HepG2 (cell line): Measurements from ENCODE around the gene CAMK2A. TPM values are rescaled to one million over a fixed set of nuclear protein-coding genes. Genes with fewer than 3 reads are reported as not detected.

Experiments used
- ATAC-seq: fragments of 200-7000 bp; cut with Tn5 transposase; 3 replicates; pipeline ENCODE4 v1.9.1; 2020; ENCODE audit warnings: mild to moderate bottlenecking, moderate library complexity
- BruUV-seq: library from RNA; stranded (reverse); fragments of 400-500 nt; replicated peaks from 2 replicates; lab custom pipeline; 2021; lab: Mats Ljungman, UMichigan
- CTCF ChIA-PET: fragments of 300-600 bp; formaldehyde crosslinking; extraction: SDS; loops from one replicate; lab custom pipeline; 2021; ENCODE audit warnings: low total read pairs, inconsistent platforms, low intra/inter-chr PET ratio; lab: Yijun Ruan, JAX
- POLR2A ChIA-PET: fragments of 350-600 bp; sonication (Branson Sonifier 250); formaldehyde crosslinking; loops from one replicate; lab custom pipeline; 2020; ENCODE audit warnings: antibody characterized with exemption, inconsistent platforms; lab: Yijun Ruan, JAX
- DNase-seq: peaks from one replicate; pipeline ENCODE4 v3.0.0-alpha.2; 2015; ENCODE audit warnings: low spot score
- FAIRE-seq: peaks from 3 replicates; lab custom pipeline; 2011; peaks lifted over from hg19 to GRCh38; lab: Jason Lieb, UNC
- H2AFZ ChIP-seq: one replicate; pipeline ENCODE4 v1.6.1; 2011; ENCODE audit warnings: low read length, inconsistent platforms
- H3K27ac ChIP-seq: fragments of 300-600 bp; 3 replicates; pipeline ENCODE4 v1.8.0; 2011; ENCODE audit warnings: mixed run types, mild to moderate bottlenecking, mixed read lengths, low read length, inconsistent platforms; ENCODE audit not compliant: insufficient read depth; ENCODE audit errors: extremely low read length
- H3K27me3 ChIP-seq, 2 experiments: fragments of 200-600 bp in 1 of 2; 2 replicates in 1 of 2; 3 replicates in 1 of 2; pipeline versions ENCODE4 v1.6.0 to v1.8.0; 2011; ENCODE audit warnings: low read length in 2 of 2, mild to moderate bottlenecking in 2 of 2, moderate library complexity in 2 of 2, inconsistent platforms in 1 of 2; ENCODE audit not compliant: insufficient read depth in 2 of 2, control insufficient read depth in 1 of 2
- H3K36me3 ChIP-seq, 2 experiments: fragments of 200-600 bp in 1 of 2; replicated peaks in 1 of 2; 2 replicates in 1 of 2; 3 replicates in 1 of 2; pipeline versions ENCODE4 v1.5.1 to v1.8.0; 2011; ENCODE audit warnings: low read length in 2 of 2, inconsistent platforms in 1 of 2; ENCODE audit not compliant: insufficient read depth in 2 of 2, control insufficient read depth in 1 of 2
- H3K4me1 ChIP-seq: 2 replicates; pipeline ENCODE4 v1.5.1; 2012; ENCODE audit warnings: low read length, inconsistent platforms; ENCODE audit not compliant: insufficient read depth
- H3K4me2 ChIP-seq: 2 replicates; pipeline ENCODE4 v1.6.0; 2011; ENCODE audit warnings: low read depth, low read length, inconsistent platforms
- H3K4me3 ChIP-seq, 3 experiments: fragments of 200-600 bp in 1 of 3; sonication (generic), shearing (Covaris generic) in 1 of 3; replicated peaks in 1 of 3; 2 replicates each; pipeline ENCODE4 v1.5.1; 2011 to 2016; ENCODE audit warnings: low read length in 3 of 3, inconsistent platforms in 2 of 3, low read depth in 2 of 3, mild to moderate bottlenecking in 2 of 3, control low read depth in 1 of 3, mixed read lengths in 1 of 3; ENCODE audit not compliant: insufficient read depth in 1 of 3
- H3K79me2 ChIP-seq: one replicate; pipeline ENCODE4 v1.6.1; 2011; ENCODE audit warnings: low read length, inconsistent platforms; ENCODE audit not compliant: insufficient read depth
- H3K9ac ChIP-seq: 2 replicates; pipeline ENCODE4 v1.6.0; 2011; ENCODE audit warnings: mild to moderate bottlenecking, low read depth, low read length, inconsistent platforms; ENCODE audit not compliant: insufficient read depth
- H3K9me3 ChIP-seq: 2 replicates; pipeline ENCODE4 v1.5.1; 2012; ENCODE audit warnings: mild to moderate bottlenecking, low read length
- H4K20me1 ChIP-seq: 2 replicates; pipeline ENCODE4 v1.6.0; 2011; ENCODE audit warnings: inconsistent platforms, mild to moderate bottlenecking, low read length, moderate library complexity; ENCODE audit not compliant: insufficient read depth
- FLYWCH1 ChIP-seq: sonication (generic); formaldehyde crosslinking; IDR thresholded peaks from 2 replicates; pipeline ENCODE4 v1.8.1; 2023; ENCODE audit warnings: mild to moderate bottlenecking, missing genetic modification reagents
- HOXA3 ChIP-seq: sonication (generic); formaldehyde crosslinking; IDR thresholded peaks from 2 replicates; pipeline ENCODE4 v1.5.0; 2020; ENCODE audit warnings: missing genetic modification reagents
- MAFK ChIP-seq, 2 experiments: IDR thresholded peaks in 1 of 2; conservative IDR thresholded peaks in 1 of 2; 2 replicates each; pipeline ENCODE4 v1.6.1; 2011; ENCODE audit warnings: improper control_type of control experiment in 2 of 2, low read length in 2 of 2
- NPAS2 ChIP-seq: sonication (generic); formaldehyde crosslinking; IDR thresholded peaks from 2 replicates; pipeline ENCODE4 v1.8.0; 2022; ENCODE audit warnings: mild to moderate bottlenecking, missing genetic modification reagents, borderline replicate concordance
- TOPORS ChIP-seq: sonication (generic); formaldehyde crosslinking; IDR thresholded peaks from 2 replicates; pipeline ENCODE4 v1.8.0; 2023; ENCODE audit warnings: mild to moderate bottlenecking, missing genetic modification reagents
- ZMAT3 ChIP-seq: sonication (generic); formaldehyde crosslinking; conservative IDR thresholded peaks from 2 replicates; pipeline ENCODE4 v1.7.0; 2021; ENCODE audit warnings: missing genetic modification reagents
- ZSCAN9 ChIP-seq: IDR thresholded peaks from 2 replicates; pipeline ENCODE4 v1.6.1; 2016; ENCODE audit warnings: borderline replicate concordance
- WGBS: methylation state at CpG from one replicate; pipeline ENCODE4 v1.1.6; 2017; ENCODE audit warnings: low lambda C conversion rate; 5-methylcytosine and 5-hydroxymethylcytosine counted together
- in situ Hi-C: cut with HindIII; loops from 2 replicates; pipeline ENCODE4 v1.10.0; 2017; ENCODE audit warnings: low pct_unique_long_range_greater_than_20kb; ENCODE audit not compliant: extremely low pct_ligation_motif_present
- intact Hi-C: fragments of 100-400 bp; cut with micrococcal nuclease; formaldehyde crosslinking; loops from one replicate; pipeline ENCODE4 v1.10.0; 2022; ENCODE audit not compliant: unreplicated experiment
- polyA plus RNA-seq, 8 experiments: library from polyadenylated mRNA; depleted of rRNA in 3 of 8; stranded (reverse) in 7 of 8; unstranded in 1 of 8; fragments of >200 nt; fragmentation: Illumina TruSeq in 4 of 8; extraction: Trizol in 4 of 8; gene quantifications; 2 replicates each; pipeline versions ENCODE4 v1.2.1 to v1.2.3, GENCODE V29; 2011 to 2016; ENCODE audit warnings: low read depth in 4 of 8, missing spikeins in 1 of 8, mixed read lengths in 1 of 8; ENCODE audit not compliant: insufficient read depth in 1 of 8
- total RNA-seq, 5 experiments: library from RNA; depleted of rRNA; stranded (reverse); fragments of >200 nt; fragmentation: Illumina TruSeq; extraction: Trizol; gene quantifications; 2 replicates each; pipeline ENCODE4 v1.2.3, GENCODE V29; 2016; ENCODE audit warnings: low read depth in 1 of 5
- TF ChIP-seq, protein P1 (sequence below): sonication (generic); formaldehyde crosslinking; IDR thresholded peaks from 2 replicates; pipeline ENCODE4 v1.5.1; 2020; ENCODE audit warnings: missing genetic modification reagents, mild to moderate bottlenecking, borderline replicate concordance
- TF ChIP-seq, protein P2 (sequence below): IDR thresholded peaks from 2 replicates; pipeline ENCODE4 v1.6.1; 2012; ENCODE audit warnings: inconsistent platforms

CAMK2A gene
- total and polyA plus RNA-seq, 2 of the 13 experiments (the other 11 are each of a cell fraction or from before 2014, with no cell fraction given) = 0.11 TPM; not detected in 1

- Histone ChIP-seq H3K79me2 (no peaks in the 10 kb centered on the region), H3K27ac (no peak overlapping the region), H3K9ac (no peak overlapping the region), H3K9me3 (no peaks in the 10 kb centered on the region), H3K4me2 (no peak overlapping the region), H3K27me3 (no peaks in the 10 kb centered on the region), H3K4me1 (peaks cover 57% of the 10 kb centered on the region), H4K20me1 (no peaks in the 10 kb centered on the region), H3K4me3 (no peak overlapping the region), H2AFZ (no peak overlapping the region), H3K36me3 (no peaks in the 10 kb centered on the region)
- FAIRE-seq (no peak), ATAC-seq (no peak), DNase-seq (no peak)
- no TSS peak for BruUV-seq
- ChIA-PET POLR2A (interaction anchor here (1.5 to 1.6 kb wide), 3 partner anchors 8 to 35 kb away, joined by 4 to 10 read pairs (median 7); partner anchors contain the start of gene ARSI), CTCF (no interaction called here)
- 94% methylated on average over 3 of the region's 3 CpGs for WGBS
- TF ChIP-seq NPAS2 (CRISPR knock-in tag) (no peak), MAFK (conservative IDR thresholded peaks at IDR 0.05 in 1 of 2, IDR thresholded peaks at IDR 0.05 in 1 of 2; ENCODE audit: low read length in 2 of 2) (no peak), HOXA3 (no peak), ZSCAN9 (CRISPR knock-in tag) (no peak), TOPORS (CRISPR knock-in tag) (no peak), FLYWCH1 (CRISPR knock-in tag) (no peak), ZMAT3 (no peak)
- TF ChIP-seq, protein P1, sequence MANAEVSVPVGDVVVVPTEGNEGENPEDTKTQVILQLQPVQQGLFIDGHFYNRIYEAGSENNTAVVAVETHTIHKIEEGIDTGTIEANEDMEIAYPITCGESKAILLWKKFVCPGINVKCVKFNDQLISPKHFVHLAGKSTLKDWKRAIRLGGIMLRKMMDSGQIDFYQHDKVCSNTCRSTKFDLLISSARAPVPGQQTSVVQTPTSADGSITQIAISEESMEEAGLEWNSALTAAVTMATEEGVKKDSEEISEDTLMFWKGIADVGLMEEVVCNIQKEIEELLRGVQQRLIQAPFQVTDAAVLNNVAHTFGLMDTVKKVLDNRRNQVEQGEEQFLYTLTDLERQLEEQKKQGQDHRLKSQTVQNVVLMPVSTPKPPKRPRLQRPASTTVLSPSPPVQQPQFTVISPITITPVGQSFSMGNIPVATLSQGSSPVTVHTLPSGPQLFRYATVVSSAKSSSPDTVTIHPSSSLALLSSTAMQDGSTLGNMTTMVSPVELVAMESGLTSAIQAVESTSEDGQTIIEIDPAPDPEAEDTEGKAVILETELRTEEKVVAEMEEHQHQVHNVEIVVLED (CRISPR knock-in tag) = no peak
- TF ChIP-seq, protein P2, sequence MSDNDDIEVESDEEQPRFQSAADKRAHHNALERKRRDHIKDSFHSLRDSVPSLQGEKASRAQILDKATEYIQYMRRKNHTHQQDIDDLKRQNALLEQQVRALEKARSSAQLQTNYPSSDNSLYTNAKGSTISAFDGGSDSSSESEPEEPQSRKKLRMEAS = no peak
- in situ Hi-C loops = no loop called here
- intact Hi-C loops = loop anchor here (2.0 kb wide), 1 partner anchor 14 kb away; the partner anchor contains the start of gene ARSI
These were observed 26.7 kb upstream of the CAMK2A start for GRCh38 chr5:150316320-150316719.
